Effector memory CD4-positive, alpha-beta T cell (primary cell): Measurements from ENCODE around the gene CEACAM18.

Source experiments
- DNase-seq, 3 donors: peaks; one replicate each; pipeline ENCODE4 v3.0.0-alpha.2; 2020
- H3K27ac ChIP-seq: 2 replicates; pipeline ENCODE4 v1.7.0; 2013; ENCODE audit warnings: mild to moderate bottlenecking, low read length, moderate library complexity; ENCODE audit not compliant: insufficient read depth, poor library complexity, severe bottlenecking
- H3K27me3 ChIP-seq: replicated peaks from 2 replicates; pipeline ENCODE4 v1.7.0; 2013; ENCODE audit warnings: mild to moderate bottlenecking, low read length; ENCODE audit not compliant: insufficient read depth, control insufficient read depth, poor library complexity, severe bottlenecking
- H3K36me3 ChIP-seq: 2 replicates; pipeline ENCODE4 v1.7.0; 2013; ENCODE audit warnings: mild to moderate bottlenecking, low read length, moderate library complexity; ENCODE audit not compliant: control insufficient read depth, insufficient read depth
- H3K4me1 ChIP-seq: 2 replicates; pipeline ENCODE4 v1.7.0; 2013; ENCODE audit warnings: low read length, mild to moderate bottlenecking; ENCODE audit not compliant: control insufficient read depth, insufficient read depth, poor library complexity, severe bottlenecking
- H3K4me3 ChIP-seq: 2 replicates; pipeline ENCODE4 v1.7.0; 2013; ENCODE audit warnings: low read length, low read depth, mild to moderate bottlenecking; ENCODE audit not compliant: insufficient read depth, poor library complexity, severe bottlenecking
- H3K9me3 ChIP-seq: 2 replicates; pipeline ENCODE4 v1.7.0; 2013; ENCODE audit warnings: mild to moderate bottlenecking, low read length, moderate library complexity; ENCODE audit not compliant: control insufficient read depth

Gene CEACAM18

GRCh38 chr19:51524666-51525264 is 46.4 kb downstream of the CEACAM18 start:
- no peak for DNase-seq
- Histone ChIP-seq H3K4me1 (no peaks in the 10 kb centered on the region), H3K36me3 (no peaks in the 10 kb centered on the region), H3K27me3 (no peaks in the 10 kb centered on the region), H3K4me3 (no peak overlapping the region), H3K9me3 (no peaks in the 10 kb centered on the region), H3K27ac (no peak overlapping the region)

- H3K27me3 ChIP-seq = no peaks in the 10 kb centered on the region
- no peak for DNase-seq
- no peak overlapping the region for H3K27ac ChIP-seq
- no peaks in the 10 kb centered on the region for H3K9me3 ChIP-seq
- no peak overlapping the region for H3K4me3 ChIP-seq
- H3K36me3 ChIP-seq = no peaks in the 10 kb centered on the region
- no peaks in the 10 kb centered on the region for H3K4me1 ChIP-seq
These were observed 47.3 kb downstream of the CEACAM18 start for GRCh38 chr19:51525651-51526050.

- no peak overlapping the region for H3K4me3 ChIP-seq
- no peaks in the 10 kb centered on the region for H3K27me3 ChIP-seq
- DNase-seq = no peak
- no peaks in the 10 kb centered on the region for H3K36me3 ChIP-seq
- no peaks in the 10 kb centered on the region for H3K9me3 ChIP-seq
- no peak overlapping the region for H3K27ac ChIP-seq
- H3K4me1 ChIP-seq = no peaks in the 10 kb centered on the region
These were observed 51.0 kb downstream of the CEACAM18 start for GRCh38 chr19:51529301-51529700.

- Histone ChIP-seq H3K9me3 (no peaks in the 10 kb centered on the region), H3K4me3 (no peak overlapping the region), H3K36me3 (no peaks in the 10 kb centered on the region), H3K4me1 (no peaks in the 10 kb centered on the region), H3K27ac (no peak overlapping the region), H3K27me3 (no peaks in the 10 kb centered on the region)
- DNase-seq = no peak
These were observed 52.3 kb downstream of the CEACAM18 start for GRCh38 chr19:51530616-51531015.

- Histone ChIP-seq H3K27ac (no peak within 1 kb of the TSS), H3K27me3 (no peaks in the 10 kb centered on the region)
- no peak for DNase-seq
These were observed 53.3 kb downstream of the CEACAM18 start, which contains the start of gene SIGLEC6 for GRCh38 chr19:51531349-51532315. Gene SIGLEC6 (minus strand): TSS chr19:51531670. CDS start chr19:51531648, 22 bp downstream.

GRCh38 chr19:51535535-51535934 is 57.2 kb downstream of the CEACAM18 start:
- Histone ChIP-seq H3K27me3 (no peaks in the 10 kb centered on the region), H3K27ac (no peak overlapping the region), H3K4me3 (no peak overlapping the region), H3K36me3 (no peaks in the 10 kb centered on the region), H3K9me3 (no peaks in the 10 kb centered on the region), H3K4me1 (no peaks in the 10 kb centered on the region)
- DNase-seq = no peak

More at GRCh38 chr19:51531349-51532315, 53.3 kb downstream of the CEACAM18 start, which contains the start of gene SIGLEC6:
- no peak within 1 kb of the TSS for H3K4me3 ChIP-seq
- no peaks in the 10 kb centered on the region for H3K9me3 ChIP-seq
- H3K4me1 ChIP-seq = no peaks in the 10 kb centered on the region
- no peaks in the 10 kb centered on the region for H3K36me3 ChIP-seq

GRCh38 chr19:51539821-51540366 is 61.6 kb downstream of the CEACAM18 start:
- Histone ChIP-seq H3K27ac (no peak overlapping the region), H3K36me3 (no peaks in the 10 kb centered on the region), H3K27me3 (no peaks in the 10 kb centered on the region), H3K9me3 (no peaks in the 10 kb centered on the region), H3K4me1 (no peaks in the 10 kb centered on the region), H3K4me3 (no peak overlapping the region)
- DNase-seq = no peak
